Cerebellar nuclear complex (tissue), 1 donor: Measurements from ENCODE around the gene SEC14L5.
A peak's percentile ranks its signal among the peaks of the same experiment; 100 is the strongest.
"Not testable (repeated sequence)": the region's sequence is repeated elsewhere in the genome, so short reads cannot be mapped to it uniquely, and the experiment has no call there.

Experiments
- DNase-seq, 2 experiments: peaks; one replicate each; lab custom pipeline; 2025; lab: John Stamatoyannopoulos, UW

Gene SEC14L5

DNA sequence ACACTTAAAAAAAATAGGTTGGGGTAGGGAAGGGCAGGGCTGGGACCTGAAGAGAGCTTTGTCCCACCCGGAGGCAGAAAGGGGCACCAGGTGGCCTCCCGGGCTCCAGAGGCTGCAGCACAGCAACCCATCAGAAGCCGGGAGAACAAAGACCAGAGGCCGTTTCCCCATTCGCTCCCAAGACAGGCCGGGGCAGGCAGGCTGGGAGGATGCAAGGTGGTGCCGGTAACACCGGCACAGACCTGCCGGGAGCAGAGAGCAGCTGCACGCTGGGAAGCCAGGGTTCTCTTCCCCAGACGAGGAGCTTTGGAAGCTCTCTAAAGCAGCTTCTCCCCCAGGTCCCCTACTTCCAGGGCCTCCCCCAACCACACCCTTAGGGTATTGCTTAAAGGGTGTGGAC is 26.7 kb upstream of the SEC14L5 start:
- no peak for DNase-seq

DNA sequence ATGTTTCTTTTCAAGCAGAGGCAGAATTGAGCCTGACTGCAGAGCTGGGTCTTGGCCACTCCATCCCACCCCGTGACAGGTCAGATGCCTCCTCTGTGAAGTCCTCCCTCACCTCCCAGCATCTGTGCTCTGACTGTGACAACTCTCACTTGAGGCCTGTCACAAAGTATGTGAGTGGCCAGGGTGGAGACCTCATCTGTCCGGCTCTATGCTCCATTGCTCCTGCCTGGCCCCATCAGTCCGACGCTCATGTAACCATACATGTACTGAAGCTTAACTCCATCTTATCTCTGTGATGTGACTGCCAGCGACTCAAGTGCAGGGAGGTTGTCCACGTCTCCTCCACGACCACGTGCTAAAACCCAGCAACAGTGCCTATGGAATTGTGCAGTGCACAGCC is 24.7 kb upstream of the SEC14L5 start:
- DNase-seq: no peak

DNA sequence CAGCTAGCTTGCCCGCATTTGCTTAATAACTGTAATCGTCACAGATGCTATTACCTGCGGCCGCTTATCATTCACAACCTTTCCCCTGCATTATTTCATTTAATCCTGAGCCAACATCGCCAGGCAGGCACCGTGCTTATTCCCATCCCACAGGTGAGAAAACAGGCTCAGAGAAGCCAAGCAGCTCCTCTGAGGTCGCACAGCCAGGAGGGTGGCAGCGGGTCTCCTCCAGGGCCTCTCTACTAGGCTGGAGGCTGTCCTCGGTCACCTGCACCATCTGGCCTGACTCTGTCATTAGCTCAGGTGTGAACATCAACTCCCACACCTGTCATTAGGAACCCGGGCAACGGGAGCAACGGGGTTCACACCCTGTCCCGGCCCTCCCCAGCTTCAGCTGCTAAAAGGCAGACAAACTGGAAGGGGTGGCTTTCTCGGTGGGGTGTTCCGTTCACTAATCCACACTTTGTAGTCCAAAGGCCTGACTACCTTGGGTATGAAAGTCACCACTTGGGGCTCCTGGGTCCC is 24.2 kb upstream of the SEC14L5 start:
- no peak for DNase-seq

DNA sequence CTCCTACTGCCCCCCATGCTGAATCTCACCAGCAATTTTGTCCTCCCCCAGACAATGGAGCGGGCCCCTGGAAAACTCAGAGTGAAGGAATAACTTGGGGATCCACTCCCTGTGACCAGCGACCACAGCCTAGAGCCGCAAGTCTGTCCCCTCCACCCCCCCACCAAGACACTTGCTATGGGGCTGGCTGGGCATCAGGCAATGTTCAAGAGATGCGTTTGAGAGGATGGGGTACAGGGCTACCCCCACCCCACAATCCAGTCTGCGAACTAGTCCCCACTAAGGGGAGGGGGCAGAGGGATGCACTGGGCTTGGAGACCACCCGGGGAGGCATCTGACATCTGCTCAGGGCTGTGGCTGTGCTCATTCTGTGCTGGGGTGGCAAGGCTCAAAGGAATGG is 23.5 kb upstream of the SEC14L5 start:
- DNase-seq: no peak

DNA sequence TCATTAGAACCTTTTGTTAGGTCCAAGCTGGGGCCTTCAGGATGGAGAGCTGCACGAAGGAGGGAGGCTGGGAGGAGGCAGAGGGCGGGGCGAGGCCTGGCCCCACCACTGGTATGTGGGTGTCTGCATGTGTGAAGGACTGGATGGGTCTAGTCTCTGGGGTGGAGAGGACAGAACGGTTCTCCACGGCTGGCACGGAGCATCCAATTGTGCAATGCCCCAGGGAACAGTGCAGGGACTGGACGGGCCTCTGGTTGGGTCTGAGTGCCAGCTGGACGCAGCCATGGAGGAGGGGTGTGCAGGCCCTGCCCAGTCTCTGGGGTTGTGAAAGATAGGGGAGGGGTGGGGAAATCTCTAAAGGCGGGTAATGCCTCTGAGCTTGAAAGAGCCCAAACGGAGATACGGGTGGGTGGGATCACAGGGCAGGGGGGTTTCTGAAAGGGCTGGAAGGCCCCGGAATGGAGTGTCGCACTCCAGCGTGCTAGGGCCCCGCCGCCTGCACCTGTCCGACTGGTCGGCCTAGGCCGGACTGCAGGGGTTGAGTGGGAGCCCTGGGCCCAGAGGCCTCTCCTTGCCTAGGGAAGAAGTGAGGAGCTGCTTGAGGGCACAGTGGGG is 22.8 kb upstream of the SEC14L5 start:
- no peak for DNase-seq

DNA sequence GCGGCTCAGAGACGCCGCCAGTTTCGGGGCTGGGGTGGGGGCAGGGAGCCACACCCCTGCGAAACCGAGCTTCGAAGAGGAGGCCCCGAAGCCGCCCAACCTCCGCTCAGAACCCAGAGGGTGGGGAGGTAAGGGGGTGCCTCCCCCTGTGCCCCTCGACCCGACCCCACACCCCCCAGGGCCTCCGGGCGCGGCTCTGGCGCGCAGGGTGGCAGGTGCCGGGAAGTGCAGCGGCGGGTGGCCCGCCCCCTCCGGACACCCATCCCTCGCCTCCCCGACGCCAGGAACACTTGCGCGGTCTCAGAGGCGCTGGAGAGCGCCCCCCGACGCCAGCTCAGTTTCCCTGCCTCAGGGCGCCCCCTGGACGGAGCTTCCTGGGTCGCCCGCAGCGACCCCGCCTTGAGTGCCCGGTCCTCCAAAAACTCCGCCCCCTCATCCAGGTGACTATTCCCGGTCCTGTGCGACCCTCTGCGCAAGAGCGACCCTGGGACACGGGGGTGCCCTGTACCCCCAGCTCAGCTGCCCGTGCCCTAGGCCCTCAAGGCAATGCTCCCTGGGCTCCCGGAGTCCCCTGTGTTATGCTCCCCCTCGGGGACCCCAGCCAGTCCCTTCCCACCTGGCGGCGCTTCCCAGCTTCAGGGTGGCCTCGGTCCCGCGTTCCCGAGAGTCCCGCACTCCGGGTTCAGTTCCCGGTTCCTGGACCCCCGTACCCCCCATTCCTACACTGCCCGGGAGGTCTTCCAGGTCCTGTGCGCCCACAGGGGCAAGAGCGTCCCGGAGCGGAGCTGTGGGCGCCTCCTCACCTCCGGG is 21.7 kb upstream of the SEC14L5 start:
- no peak for DNase-seq

DNA sequence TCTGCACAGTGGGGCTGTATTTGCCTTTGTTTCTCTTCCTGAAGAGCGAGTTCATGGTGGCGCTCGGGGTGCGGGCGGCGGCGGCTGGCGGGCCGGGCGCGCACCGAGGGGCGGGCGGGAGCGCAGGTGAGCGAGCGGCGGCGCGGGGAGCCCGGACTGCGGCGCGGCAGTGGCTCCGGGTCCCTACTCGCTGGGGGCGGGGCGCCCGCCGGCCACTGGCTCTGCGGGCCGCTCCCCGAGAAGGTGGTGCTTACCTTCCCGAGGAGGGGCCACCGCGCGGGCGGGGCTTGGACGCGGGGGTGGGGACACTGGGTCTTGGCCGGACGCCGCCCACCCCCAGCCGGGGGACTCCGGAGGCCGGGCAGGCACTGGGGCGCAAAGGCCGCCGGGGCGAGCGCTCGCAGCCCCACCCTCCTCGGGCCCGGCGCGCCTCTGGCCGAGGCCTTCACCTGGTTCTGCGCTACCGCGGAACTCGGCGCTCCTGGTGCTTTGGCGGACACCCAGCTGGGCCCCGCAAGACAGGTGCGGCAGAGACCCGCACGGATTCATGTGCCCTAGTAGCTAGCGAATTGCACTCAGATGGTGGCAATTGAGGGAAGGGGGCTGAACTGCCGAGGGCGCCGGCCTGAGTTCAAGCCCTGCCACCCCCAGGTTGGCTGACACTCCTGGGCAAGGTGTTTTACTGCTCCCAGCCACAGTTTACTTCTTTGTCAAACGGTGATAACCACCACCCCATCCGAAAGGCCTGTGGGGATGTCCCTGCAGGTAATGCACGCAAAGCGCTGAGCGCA is 20.9 kb upstream of the SEC14L5 start, which contains the start of gene PPL:
Gene PPL, minus strand, starts transcription at position 158 of the 791 bp plus-strand sequence. Its CDS starts 103 bp downstream, at position 55.
- peak in 1 of 2 experiments; percentile 12 for DNase-seq

DNA sequence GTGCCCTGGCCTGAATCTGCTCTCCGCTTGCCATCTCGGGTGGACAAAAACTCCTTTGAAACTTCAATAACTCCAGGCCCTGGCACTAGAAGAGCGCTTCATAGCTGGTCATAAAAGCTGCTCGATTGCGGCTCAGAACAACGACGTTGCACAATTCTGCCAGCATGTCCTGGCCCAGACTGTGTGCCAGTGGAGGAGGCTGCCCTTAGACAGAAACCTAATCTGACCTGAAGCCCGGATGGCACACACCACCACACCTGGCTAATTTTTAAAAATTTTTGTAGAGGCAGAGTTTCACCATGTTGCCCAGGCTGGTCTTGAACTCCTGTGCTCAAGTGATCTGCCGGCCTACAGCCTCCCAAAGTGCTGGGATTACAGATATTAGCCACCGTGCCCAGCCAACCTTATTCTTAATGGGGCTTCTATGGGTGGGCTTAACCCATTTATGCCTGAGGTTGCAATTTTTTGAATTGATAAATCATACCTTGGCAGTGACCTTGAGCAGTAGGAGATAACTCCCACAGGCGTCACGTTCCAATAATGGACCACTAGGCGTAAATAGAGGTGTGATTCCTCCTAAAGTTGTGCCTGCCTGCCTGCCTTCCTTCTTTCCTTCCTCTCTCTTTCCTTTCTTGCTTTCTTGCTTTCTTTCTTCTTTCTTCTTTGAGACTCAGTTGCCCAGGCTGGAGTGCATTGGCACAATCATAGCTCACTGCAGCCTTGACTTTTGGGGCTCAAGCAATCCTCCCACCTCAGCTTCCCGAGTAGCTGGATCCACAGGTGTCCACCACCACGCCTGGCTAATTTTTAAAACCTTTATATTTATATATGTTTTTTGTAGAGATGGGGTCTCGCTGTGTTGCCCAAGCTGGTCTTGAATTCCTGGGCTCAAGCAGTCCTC is 20.1 kb upstream of the SEC14L5 start:
- DNase-seq: no peak

DNA sequence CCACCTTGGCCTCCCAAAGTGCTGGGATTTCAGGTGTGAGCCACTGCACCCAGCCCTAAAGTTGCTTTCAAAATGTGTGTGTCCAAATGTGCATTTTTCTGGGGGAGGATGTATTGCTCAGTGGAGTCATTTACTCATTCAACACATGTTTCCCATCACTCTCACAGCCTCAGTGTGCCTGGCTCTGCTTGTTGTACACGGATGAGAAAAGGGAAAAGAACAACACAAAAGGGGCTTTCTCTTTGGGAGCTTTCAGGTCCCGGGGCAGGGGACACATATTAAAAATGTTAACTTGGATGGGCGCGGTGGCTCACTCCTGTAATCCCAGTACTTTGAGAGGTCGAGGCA is 19.5 kb upstream of the SEC14L5 start:
- no peak for DNase-seq

DNA sequence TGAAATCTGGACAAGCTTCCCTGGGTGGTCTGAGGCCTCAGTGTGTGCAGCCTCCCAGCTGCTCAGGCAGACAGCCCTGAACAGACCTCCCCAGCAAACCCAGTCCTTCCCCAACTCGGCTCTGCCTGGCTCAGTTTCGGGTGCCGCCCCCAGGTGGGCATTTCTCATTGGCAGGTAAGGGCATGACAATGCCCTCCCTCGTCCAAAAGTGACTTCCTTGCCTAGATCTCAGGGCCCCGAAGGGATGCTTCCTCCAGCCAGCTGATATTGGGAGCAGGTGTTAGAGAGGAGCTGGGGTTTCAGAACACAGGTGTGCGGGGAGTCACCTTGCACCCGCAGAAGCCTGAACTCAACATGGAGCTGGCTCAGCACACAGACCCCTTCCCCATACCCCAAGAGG is 17.4 kb upstream of the SEC14L5 start:
- no peak for DNase-seq

DNA sequence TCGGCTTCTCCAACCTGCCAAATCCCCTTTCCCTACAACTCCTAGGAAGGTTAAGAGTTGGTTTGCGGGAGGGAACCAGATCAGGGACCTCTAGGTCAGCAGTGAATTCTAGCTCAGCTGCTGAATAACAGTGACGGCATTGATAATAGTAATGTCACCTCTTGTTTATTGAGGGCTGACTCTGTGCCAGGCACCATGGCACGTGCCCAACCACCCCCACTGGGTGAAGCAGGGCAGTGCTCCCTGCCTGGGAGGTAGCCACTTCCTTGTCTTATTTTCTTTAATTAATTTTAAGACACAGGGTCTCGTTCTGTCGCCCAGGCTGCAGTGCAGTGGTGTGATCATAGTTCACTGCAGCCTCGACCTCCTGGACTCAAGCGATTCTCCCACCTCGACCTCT is 15.6 kb upstream of the SEC14L5 start:
- no peak for DNase-seq

DNA sequence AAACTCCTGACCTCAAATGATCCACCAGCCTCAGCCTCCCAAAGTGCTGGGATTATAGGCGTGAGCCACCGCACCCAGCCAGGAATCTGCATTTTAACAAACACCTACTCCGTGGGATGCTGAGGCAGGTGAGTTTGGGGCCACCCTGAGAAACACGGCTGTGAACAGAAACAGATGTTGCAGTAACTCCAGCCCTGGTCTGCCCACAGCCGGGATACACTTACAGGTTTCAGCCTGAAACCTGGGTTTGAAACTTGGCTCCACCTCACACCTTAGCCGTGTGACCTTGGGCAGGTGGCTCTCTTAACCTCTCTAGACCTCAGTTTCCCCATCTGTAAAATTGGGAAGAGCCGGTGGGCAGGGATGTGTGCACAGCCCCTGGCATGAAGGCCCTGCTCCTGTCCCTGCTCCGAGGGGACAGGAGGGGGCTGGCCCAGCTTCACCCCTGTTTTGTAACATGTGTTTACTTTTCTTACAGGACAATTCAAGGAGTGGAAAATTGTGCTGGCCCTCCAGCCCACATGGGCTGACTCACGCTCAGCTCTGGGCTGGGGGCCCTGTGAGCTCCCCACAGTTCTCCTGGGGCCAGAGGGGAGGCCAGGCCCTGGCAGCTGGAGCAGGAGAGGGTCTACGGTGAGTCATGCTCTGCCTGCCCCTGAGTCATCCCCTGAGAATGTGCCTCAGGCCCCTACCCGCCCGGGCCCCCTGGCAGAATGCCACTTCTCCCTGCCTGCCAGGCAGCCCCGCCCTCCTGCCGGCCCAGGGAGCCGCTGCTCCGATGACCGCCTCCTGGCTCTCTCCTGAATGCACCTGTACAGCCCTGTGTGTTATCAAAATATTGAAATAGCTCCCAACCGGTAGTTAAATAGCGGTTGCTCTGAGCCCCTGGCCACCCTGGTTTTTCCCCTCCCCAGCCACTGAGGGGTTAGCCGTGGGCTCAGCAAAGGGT is 13.5 kb upstream of the SEC14L5 start:
- DNase-seq: no peak

DNA sequence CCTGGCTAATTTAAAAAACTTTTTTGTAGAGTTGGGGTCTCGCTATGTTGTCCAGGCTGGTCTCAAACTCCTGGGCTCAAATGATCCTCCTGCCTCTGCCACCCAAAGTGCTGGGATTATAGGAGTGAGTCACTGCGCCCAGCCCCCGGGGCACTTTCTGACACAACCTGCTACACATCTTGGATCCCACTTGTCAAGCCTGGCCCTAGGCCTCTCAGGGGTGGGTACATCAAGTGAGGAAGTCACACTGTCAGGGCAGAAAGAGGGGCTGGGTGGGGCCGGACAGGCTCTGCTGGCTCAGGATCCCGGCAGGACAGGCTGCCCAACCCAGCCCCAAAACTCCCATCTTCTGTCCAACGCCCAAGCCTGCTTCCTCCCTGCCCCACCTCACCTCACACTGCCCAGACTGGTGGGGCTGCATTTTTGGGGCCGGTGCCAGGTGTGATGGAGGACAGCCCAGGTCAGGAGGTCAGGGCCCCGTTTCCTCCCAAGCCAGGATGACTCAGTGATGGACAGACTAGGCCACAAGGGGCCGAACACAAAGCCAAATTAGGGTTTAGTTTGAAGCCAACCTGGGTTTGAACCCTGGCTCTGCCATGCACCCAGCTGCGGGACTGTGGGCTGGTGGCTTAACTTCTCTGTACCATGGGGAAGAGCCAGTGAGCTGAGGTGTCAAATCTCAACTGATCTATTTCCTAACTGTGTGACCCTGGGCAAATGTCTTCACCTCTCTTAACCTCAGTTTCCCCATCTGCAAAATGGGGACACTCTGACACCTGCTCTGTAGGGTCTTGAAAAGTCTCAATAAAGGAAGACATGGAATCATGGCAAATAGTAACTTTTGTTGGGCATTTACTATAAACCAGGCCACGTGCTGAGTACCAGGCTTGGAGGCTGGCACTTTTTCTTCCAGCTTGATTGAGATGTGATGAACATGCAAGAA is 12.3 kb upstream of the SEC14L5 start:
- DNase-seq: no peak

DNA sequence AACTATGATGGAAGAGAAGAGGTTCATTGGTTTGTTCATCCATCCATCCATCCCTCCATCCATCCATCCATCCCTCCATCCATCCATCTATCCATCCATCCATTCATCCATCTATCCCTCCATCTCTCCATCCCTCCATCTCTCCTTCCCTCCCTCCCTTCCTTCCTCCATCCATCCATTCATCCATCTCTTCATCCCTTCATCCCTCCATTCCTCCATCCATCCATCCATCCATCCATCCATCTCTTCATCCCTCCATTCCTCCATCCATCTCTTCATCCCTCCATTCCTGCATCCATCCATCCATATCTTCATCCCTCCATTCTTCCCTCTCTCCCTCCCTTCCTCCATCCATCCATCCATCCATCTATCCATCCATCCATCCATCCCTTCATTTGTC is 11.2 kb upstream of the SEC14L5 start:
- DNase-seq: no peak

DNA sequence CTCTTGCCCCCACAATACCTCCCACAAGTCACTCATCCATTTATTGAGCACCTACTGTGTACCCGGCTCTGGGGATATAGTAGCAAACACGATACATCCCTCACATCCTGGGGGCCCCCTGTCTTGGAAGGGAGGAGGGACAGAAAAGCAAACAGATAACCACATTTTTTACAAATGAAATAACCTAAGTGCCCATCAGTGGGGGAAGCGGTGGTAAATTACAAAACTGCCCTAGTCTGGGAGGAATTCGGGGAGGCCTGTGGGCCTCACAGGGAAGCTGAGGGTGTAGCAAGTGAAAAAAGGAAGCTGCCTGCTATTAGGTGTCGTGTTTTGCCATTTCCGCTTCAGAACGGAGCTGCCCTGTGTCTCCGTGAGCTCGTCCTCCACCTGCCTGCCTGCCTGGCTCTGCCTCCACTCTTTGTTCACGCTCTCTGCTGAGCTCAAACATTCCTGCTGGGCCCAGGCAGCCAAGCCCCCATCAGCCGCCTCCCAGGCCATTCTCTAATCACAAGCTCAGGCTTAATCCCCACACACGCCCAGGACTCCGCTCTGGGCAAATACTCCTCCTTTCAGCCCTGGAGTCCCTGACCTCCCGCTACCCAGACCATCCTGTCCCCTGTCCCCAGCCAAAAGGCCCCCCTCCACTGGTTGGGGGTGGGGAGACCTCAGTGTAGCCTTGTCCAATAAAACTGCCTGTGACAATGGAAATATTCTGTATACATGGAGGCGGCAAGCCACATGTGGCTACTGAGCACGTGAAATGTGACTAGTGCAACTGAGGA is 10.2 kb upstream of the SEC14L5 start:
- no peak for DNase-seq

DNA sequence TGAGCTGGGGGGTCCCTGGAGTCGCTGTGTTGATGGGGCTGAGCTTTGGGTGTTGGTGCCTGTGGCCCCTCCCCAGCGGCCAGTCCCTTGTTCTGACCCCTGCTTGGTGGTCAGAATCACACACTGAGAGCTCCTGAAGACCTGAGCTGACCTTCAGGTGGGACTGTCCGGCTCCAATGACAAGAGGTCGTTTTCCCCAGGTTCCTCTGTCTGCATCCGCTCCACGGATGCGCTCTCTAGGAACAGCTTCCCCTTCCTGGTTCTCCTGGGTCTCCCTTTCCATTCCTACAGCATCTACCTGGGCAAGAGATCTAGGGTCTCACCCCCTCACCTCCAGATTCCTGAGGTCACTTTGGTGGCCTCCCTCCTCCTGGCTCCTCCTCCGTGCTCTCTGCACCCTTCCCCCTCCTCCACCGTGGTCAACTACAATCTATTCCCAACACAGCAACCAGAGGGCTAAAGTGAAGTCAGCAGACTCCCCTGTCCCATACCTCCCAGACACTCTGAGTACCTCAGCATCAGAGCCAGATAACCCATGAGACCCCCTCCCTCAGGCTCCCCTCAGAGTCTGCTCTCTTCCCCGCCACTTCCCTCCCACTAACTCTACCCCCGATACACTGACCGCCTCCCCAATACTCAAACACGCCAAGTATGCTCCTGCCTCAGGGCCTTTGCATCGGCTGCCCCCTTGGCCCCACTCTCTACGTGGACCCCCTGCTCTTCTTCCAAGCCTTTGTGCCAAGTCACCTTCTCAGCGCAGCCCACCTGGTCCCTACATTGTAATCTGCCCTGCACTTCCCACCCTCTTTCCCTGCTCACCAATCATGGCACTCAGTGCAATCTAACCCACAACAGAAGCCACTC is 9.0 kb upstream of the SEC14L5 start:
- no peak for DNase-seq

DNA sequence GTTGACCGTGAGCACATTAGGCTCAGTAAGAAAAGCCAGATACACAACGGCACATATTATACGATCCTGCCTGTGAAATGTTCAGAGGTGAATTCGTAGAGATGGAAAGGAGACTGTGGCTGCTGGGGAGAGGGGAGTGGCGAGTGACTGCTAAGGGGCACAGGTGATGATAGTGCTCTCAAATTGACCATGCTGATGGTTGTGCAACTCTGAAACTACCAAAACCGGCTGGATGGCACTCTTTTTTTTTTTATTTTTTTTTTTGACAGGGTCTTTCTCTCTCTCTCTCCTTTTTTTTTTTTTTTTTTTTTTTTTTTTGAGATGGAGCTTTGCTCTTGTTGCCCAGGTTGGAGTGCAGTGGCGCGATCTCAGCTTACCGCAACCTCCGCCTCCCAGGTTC is 8.1 kb upstream of the SEC14L5 start:
- DNase-seq: no peak

DNA sequence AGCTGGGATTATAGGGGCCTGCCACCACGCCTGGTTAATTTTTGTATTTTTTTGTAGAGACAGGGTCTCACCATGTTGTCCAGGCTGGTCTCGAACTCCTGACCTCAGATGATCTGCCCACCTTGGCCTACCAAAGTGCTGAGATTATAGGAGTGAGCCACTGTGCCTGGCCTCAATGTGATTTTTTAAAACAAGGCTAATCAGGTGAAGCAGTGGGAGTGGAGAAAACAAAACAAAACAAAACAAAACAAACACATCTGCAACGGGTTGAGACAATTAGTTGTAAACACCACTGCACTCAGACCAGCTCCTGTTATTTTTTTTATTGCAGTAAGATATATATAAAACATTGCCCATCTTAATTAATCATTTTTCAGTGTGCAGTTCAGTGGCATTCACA is 6.5 kb upstream of the SEC14L5 start:
- DNase-seq: not testable (repeated sequence)
